Endothelial cell of umbilical vein (primary cell): ENCODE results near the gene LDHB. TPM values are rescaled to one million over a fixed set of nuclear protein-coding genes. Genes with fewer than 3 reads are reported as not detected.

Experiments used
- BruUV-seq: library from RNA; stranded (reverse); fragments of 400-500 nt; replicated peaks from 2 replicates; lab custom pipeline; 2021; lab: Mats Ljungman, UMichigan
- CTCF ChIA-PET: fragments of 300-600, 350-600 bp; sonication (Branson Sonifier 250); formaldehyde crosslinking; loops from one replicate; lab custom pipeline; 2021; ENCODE audit warnings: antibody characterized with exemption, inconsistent platforms; lab: Charles Lee
- POLR2A ChIA-PET: fragments of 300-600, 350-600 bp; sonication (Branson Sonifier 250); formaldehyde crosslinking; loops from one replicate; lab custom pipeline; 2021; ENCODE audit warnings: antibody characterized with exemption, inconsistent platforms; lab: Charles Lee
- DNase-seq: peaks from one replicate; pipeline ENCODE4 v3.0.0-alpha.2; 2011; ENCODE audit warnings: low read depth, low spot score
- FAIRE-seq: peaks from 2 replicates; lab custom pipeline; 2011; peaks lifted over from hg19 to GRCh38; lab: Jason Lieb, UNC
- H2AFZ ChIP-seq: 2 replicates; pipeline ENCODE4 v1.6.0; 2012; ENCODE audit warnings: low read depth, low read length, control low read depth, inconsistent platforms
- H3K27ac ChIP-seq: 2 replicates; pipeline ENCODE4 v1.5.1; 2011; ENCODE audit warnings: low read depth, mild to moderate bottlenecking, control low read depth, low read length, moderate library complexity; ENCODE audit not compliant: insufficient read depth
- H3K27me3 ChIP-seq, 2 experiments: 2 replicates each; pipeline versions ENCODE4 v1.6.0 to v1.6.1; 2011; ENCODE audit warnings: low read length in 2 of 2, mixed read lengths in 1 of 2; ENCODE audit not compliant: control insufficient read depth in 2 of 2, insufficient read depth in 2 of 2
- H3K36me3 ChIP-seq, 2 experiments: 2 replicates in 1 of 2; 3 replicates in 1 of 2; pipeline ENCODE4 v1.5.1; 2011; ENCODE audit warnings: low read length in 2 of 2, mild to moderate bottlenecking in 1 of 2, moderate library complexity in 1 of 2; ENCODE audit not compliant: control insufficient read depth in 2 of 2, insufficient read depth in 2 of 2; ENCODE audit errors: extremely low read depth in 1 of 2
- H3K4me1 ChIP-seq: 3 replicates; pipeline ENCODE4 v1.5.1; 2011; ENCODE audit warnings: mild to moderate bottlenecking, low read length; ENCODE audit not compliant: control insufficient read depth, insufficient read depth; ENCODE audit errors: extremely low read depth
- H3K4me2 ChIP-seq: 2 replicates; pipeline ENCODE4 v1.6.1; 2011; ENCODE audit warnings: low read length, control low read depth, mixed read lengths; ENCODE audit not compliant: insufficient read depth
- H3K4me3 ChIP-seq, 3 experiments: fragments of 200-600 bp in 1 of 3; sonication (generic), shearing (Covaris generic) in 1 of 3; replicated peaks in 1 of 3; 2 replicates each; pipeline ENCODE4 v1.5.1; 2011 to 2016; ENCODE audit warnings: control low read depth in 3 of 3, low read length in 3 of 3, mild to moderate bottlenecking in 2 of 3, inconsistent platforms in 1 of 3, low read depth in 1 of 3, moderate library complexity in 1 of 3; ENCODE audit not compliant: insufficient read depth in 1 of 3
- H3K79me2 ChIP-seq: 2 replicates; pipeline ENCODE4 v1.6.0; 2012; ENCODE audit warnings: low read length, inconsistent platforms; ENCODE audit not compliant: control insufficient read depth, insufficient read depth
- H3K9ac ChIP-seq: replicated peaks from 2 replicates; pipeline ENCODE3; 2011; ENCODE audit warnings: low read length, control low read depth; ENCODE audit not compliant: insufficient read depth; ENCODE audit errors: extremely low read depth
- H3K9me1 ChIP-seq: replicated peaks from 3 replicates; pipeline ENCODE4 v1.6.0; 2011; ENCODE audit warnings: mild to moderate bottlenecking, low read length; ENCODE audit not compliant: control insufficient read depth, insufficient read depth; ENCODE audit errors: extremely low read depth
- H3K9me3 ChIP-seq: replicated peaks from 2 replicates; pipeline ENCODE4 v1.5.1; 2012; ENCODE audit warnings: low read length, inconsistent platforms; ENCODE audit not compliant: control insufficient read depth, insufficient read depth
- H4K20me1 ChIP-seq: replicated peaks from 2 replicates; pipeline ENCODE3; 2011; ENCODE audit warnings: mild to moderate bottlenecking, low read length; ENCODE audit not compliant: control insufficient read depth, insufficient read depth; ENCODE audit errors: extremely low read depth
- CTCF ChIP-seq, 2 donors: IDR thresholded peaks; 1 replicate in 1 of 2; 2 replicates in 1 of 2; pipeline ENCODE4 v1.5.1; 2011; ENCODE audit warnings: low read length in 2 of 2, mild to moderate bottlenecking in 2 of 2, moderate library complexity in 2 of 2, control low read depth in 1 of 2, inconsistent platforms in 1 of 2, low read depth in 1 of 2; ENCODE audit not compliant: insufficient read depth in 1 of 2; ENCODE audit errors: extremely low read depth in 1 of 2
- EZH2 ChIP-seq: IDR thresholded peaks from 2 replicates; pipeline ENCODE4 v1.6.1; 2012; ENCODE audit warnings: borderline replicate concordance, low read depth, mild to moderate bottlenecking, moderate library complexity, low read length, inconsistent platforms; ENCODE audit not compliant: severe bottlenecking
- FOS ChIP-seq: IDR thresholded peaks from 2 replicates; pipeline ENCODE4 v1.6.1; 2011; ENCODE audit warnings: mild to moderate bottlenecking, low read length, moderate library complexity, borderline replicate concordance; ENCODE audit not compliant: insufficient read depth
- GATA2 ChIP-seq: IDR thresholded peaks from 2 replicates; pipeline ENCODE4 v1.7.0; 2011; ENCODE audit warnings: low read depth, mild to moderate bottlenecking, moderate library complexity, mixed read lengths, low read length; ENCODE audit not compliant: insufficient read length, insufficient read depth
- JUN ChIP-seq: IDR thresholded peaks from 2 replicates; pipeline ENCODE4 v1.6.1; 2011; ENCODE audit warnings: borderline replicate concordance, low read depth; ENCODE audit not compliant: insufficient read length, insufficient read depth
- MAX ChIP-seq: IDR thresholded peaks from 2 replicates; pipeline ENCODE4 v1.6.1; 2011; ENCODE audit not compliant: insufficient read depth, insufficient read length
- MYC ChIP-seq: IDR thresholded peaks from one replicate; pipeline ENCODE4 v1.6.1; 2011; ENCODE audit warnings: mild to moderate bottlenecking, low read depth, low read length
- POLR2A ChIP-seq: IDR thresholded peaks from 2 replicates; pipeline ENCODE4 v1.6.1; 2012; ENCODE audit warnings: low read depth, mild to moderate bottlenecking, control low read depth, low read length
- POLR2AphosphoS5 ChIP-seq: IDR thresholded peaks from 2 replicates; pipeline ENCODE4 v1.6.1; 2012; ENCODE audit warnings: low read depth, mild to moderate bottlenecking, control low read depth, low read length, moderate library complexity; ENCODE audit not compliant: insufficient read depth
- dilution Hi-C: fragments of 300-500 bp; cut with MboI; formaldehyde crosslinking; loops from one replicate; pipeline ENCODE4 v1.15.0; 2019; ENCODE audit warnings: low sequenced_read_pairs; ENCODE audit not compliant: extremely low pct_ligation_motif_present
- intact Hi-C: fragments of 100-400 bp; cut with micrococcal nuclease; formaldehyde crosslinking; loops from one replicate; pipeline ENCODE4 v1.10.0; 2022
- polyA plus RNA-seq, 4 experiments: library from polyadenylated mRNA; depleted of rRNA in 3 of 4; stranded (reverse) in 3 of 4; unstranded in 1 of 4; fragments of >200 nt; gene quantifications; 2 replicates each; pipeline versions ENCODE4 v1.2.1 to v1.2.3, GENCODE V29; 2011 to 2012; ENCODE audit warnings: missing spikeins in 1 of 4
- total RNA-seq: library from RNA; stranded (reverse); gene quantifications from 2 replicates; pipeline ENCODE4 v1.2.3, GENCODE V29; 2021

Gene LDHB
- total and polyA plus RNA-seq, 2 donors (not counting 3 experiments of a cell fraction or from before 2014, with no cell fraction given), result 437 to 670 TPM

- Histone ChIP-seq H3K36me3 (peaks cover 18 to 46% of the 10 kb centered on the region in 2 experiments), H3K9ac (no peak overlapping the region), H4K20me1 (no peaks in the 10 kb centered on the region), H3K4me3 (no peak overlapping the region), H3K9me3 (no peaks in the 10 kb centered on the region), H3K4me2 (no peak overlapping the region), H3K9me1 (no peaks in the 10 kb centered on the region), H3K79me2 (peaks cover 37% of the 10 kb centered on the region), H2AFZ (no peak overlapping the region), H3K27me3 (no peaks in the 10 kb centered on the region), H3K27ac (no peak overlapping the region), H3K4me1 (peaks cover 2% of the 10 kb centered on the region)
- CTCF ChIA-PET, result interaction anchor here (0.7 kb wide), 1 partner anchor 8 kb away, joined by 3 read pairs; no protein-coding TSS in a partner anchor
- BruUV-seq, result no TSS peak
- FAIRE-seq (no peak), DNase-seq (no peak)
- dilution Hi-C loops (no loop called here), intact Hi-C loops (no loop called here)
- TF ChIP-seq POLR2AphosphoS5 (no peak), FOS (no peak), JUN (no peak), POLR2A (no peak), EZH2 (no peak), MYC (no peak), MAX (no peak), CTCF (IDR thresholded peaks at IDR 0.05; ENCODE audit: extremely low read depth in 1 of 2, insufficient read depth in 1 of 2, low read depth in 1 of 2, low read length in 2 of 2) (no peak), GATA2 (no peak)
- POLR2A ChIA-PET, result no interaction called here
Observed at GRCh38 chr12:21644516-21644915, 13.1 kb downstream of the LDHB start.
